ENCODE data around the gene ZC3H15.
"Not testable (repeated sequence)": the region's sequence is repeated elsewhere in the genome, so short reads cannot be mapped to it uniquely, and the experiment has no call there.

ZC3H15 gene

GRCh38 chr2:186496401-186496800 is 10.3 kb downstream of the ZC3H15 start:
- no peak for DNase-seq

GRCh38 chr2:186497928-186498327 is 11.9 kb downstream of the ZC3H15 start:
- no peak for DNase-seq

GRCh38 chr2:186498834-186499233 is 12.8 kb downstream of the ZC3H15 start:
- no peak for DNase-seq

GRCh38 chr2:186503827-186504606 is 18.0 kb downstream of the ZC3H15 start:
- no peak for DNase-seq

GRCh38 chr2:186508263-186508662 is 22.2 kb downstream of the ZC3H15 start:
- no peak for DNase-seq

GRCh38 chr2:186515376-186515775 is 29.3 kb downstream of the ZC3H15 start:
- no peak for DNase-seq

GRCh38 chr2:186516396-186516795 is 30.3 kb downstream of the ZC3H15 start:
- no peak for DNase-seq

- DNase-seq = no peak
These were observed 31.0 kb downstream of the ZC3H15 start for GRCh38 chr2:186517090-186517489.

- no peak for DNase-seq
These were observed 32.2 kb downstream of the ZC3H15 start for GRCh38 chr2:186518291-186518690.

GRCh38 chr2:186518945-186519344 is 32.9 kb downstream of the ZC3H15 start:
- DNase-seq = no peak

- DNase-seq = not testable (repeated sequence)
These were observed 35.6 kb downstream of the ZC3H15 start for GRCh38 chr2:186521570-186522153.

- DNase-seq = no peak
These were observed 36.4 kb downstream of the ZC3H15 start for GRCh38 chr2:186522450-186522849.

- no peak for DNase-seq
These were observed 37.7 kb downstream of the ZC3H15 start for GRCh38 chr2:186523791-186524190.

- no peak for DNase-seq
These were observed 40.2 kb downstream of the ZC3H15 start for GRCh38 chr2:186526281-186526680.

GRCh38 chr2:186530314-186530713 is 44.3 kb downstream of the ZC3H15 start:
- DNase-seq = no peak

GRCh38 chr2:186531257-186531775 is 45.3 kb downstream of the ZC3H15 start:
- no peak for DNase-seq

- DNase-seq = no peak
These were observed 46.8 kb downstream of the ZC3H15 start for GRCh38 chr2:186532891-186533290.

GRCh38 chr2:186533717-186534116 is 47.7 kb downstream of the ZC3H15 start:
- DNase-seq = no peak

GRCh38 chr2:186534406-186534805 is 48.3 kb downstream of the ZC3H15 start:
- no peak for DNase-seq

GRCh38 chr2:186535861-186536260 is 49.8 kb downstream of the ZC3H15 start:
- DNase-seq = no peak

GRCh38 chr2:186537019-186537418 is 51.0 kb downstream of the ZC3H15 start:
- DNase-seq = no peak

- no peak for DNase-seq
These were observed 54.9 kb downstream of the ZC3H15 start for GRCh38 chr2:186540941-186541340.

GRCh38 chr2:186542002-186542401 is 55.9 kb downstream of the ZC3H15 start:
- no peak for DNase-seq

GRCh38 chr2:186543561-186544131 is 57.6 kb downstream of the ZC3H15 start:
- no peak for DNase-seq

Data from NCI-H2171 (cell line).